Testis (tissue), 2 donors: ENCODE results near the gene HAUS7.

ENCODE experiments used
- POLR2A ChIP-seq: fragments of 450-650 bp; IDR thresholded peaks from one replicate; pipeline ENCODE4 v1.6.1; 2017; ENCODE audit warnings: antibody characterized with exemption, mild to moderate bottlenecking, moderate library complexity
- TF ChIP-seq, protein P1 (sequence below), 3 experiments: fragments of 450-650 bp in 2 of 3; fragments of 200-600 bp in 1 of 3; sonication (generic) in 1 of 3; IDR thresholded peaks; one replicate each; pipeline ENCODE4 v1.5.1; 2016 to 2019; ENCODE audit warnings: antibody characterized with exemption in 3 of 3, mild to moderate bottlenecking in 2 of 3, moderate library complexity in 1 of 3

GRCh38 chrX:153515435-153515834, 45.1 kb upstream of the HAUS7 start:
- TF ChIP-seq, protein P1, sequence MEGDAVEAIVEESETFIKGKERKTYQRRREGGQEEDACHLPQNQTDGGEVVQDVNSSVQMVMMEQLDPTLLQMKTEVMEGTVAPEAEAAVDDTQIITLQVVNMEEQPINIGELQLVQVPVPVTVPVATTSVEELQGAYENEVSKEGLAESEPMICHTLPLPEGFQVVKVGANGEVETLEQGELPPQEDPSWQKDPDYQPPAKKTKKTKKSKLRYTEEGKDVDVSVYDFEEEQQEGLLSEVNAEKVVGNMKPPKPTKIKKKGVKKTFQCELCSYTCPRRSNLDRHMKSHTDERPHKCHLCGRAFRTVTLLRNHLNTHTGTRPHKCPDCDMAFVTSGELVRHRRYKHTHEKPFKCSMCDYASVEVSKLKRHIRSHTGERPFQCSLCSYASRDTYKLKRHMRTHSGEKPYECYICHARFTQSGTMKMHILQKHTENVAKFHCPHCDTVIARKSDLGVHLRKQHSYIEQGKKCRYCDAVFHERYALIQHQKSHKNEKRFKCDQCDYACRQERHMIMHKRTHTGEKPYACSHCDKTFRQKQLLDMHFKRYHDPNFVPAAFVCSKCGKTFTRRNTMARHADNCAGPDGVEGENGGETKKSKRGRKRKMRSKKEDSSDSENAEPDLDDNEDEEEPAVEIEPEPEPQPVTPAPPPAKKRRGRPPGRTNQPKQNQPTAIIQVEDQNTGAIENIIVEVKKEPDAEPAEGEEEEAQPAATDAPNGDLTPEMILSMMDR (IDR thresholded peaks at IDR 0.05) = no peak
- no peak for TF ChIP-seq POLR2A
